Lower leg skin (tissue), 4 donors: Measurements from ENCODE around the gene CAMK2B. TPM values are rescaled to one million over a fixed set of nuclear protein-coding genes. Genes with fewer than 3 reads are reported as not detected.

Experiments used
- DNase-seq, 2 donors: peaks; one replicate each; pipeline ENCODE4 v3.0.0-alpha.2; 2019; ENCODE audit warnings: low spot score in 2 of 2
- H3K4me3 ChIP-seq: fragments of 200-600 bp; sonication (generic); 2 replicates; pipeline ENCODE4 v1.5.1; 2017; ENCODE audit warnings: mild to moderate bottlenecking, low read depth; ENCODE audit not compliant: poor library complexity, severe bottlenecking
- POLR2A ChIP-seq, 2 donors: fragments of 450-650 bp; IDR thresholded peaks; one replicate each; pipeline ENCODE4 v1.6.1; 2016 to 2017; ENCODE audit warnings: antibody characterized with exemption in 2 of 2, mild to moderate bottlenecking in 1 of 2, moderate library complexity in 1 of 2
- WGBS, 2 donors: methylation state at CpG; one replicate each; pipeline ENCODE4 v1.1.5; 2018; 5-methylcytosine and 5-hydroxymethylcytosine counted together
- intact Hi-C: fragments of 100-400 bp; cut with DNase I; formaldehyde crosslinking; loops from one replicate; pipeline ENCODE4 v1.15.0; 2023; ENCODE audit warnings: low total_unique reads
- total RNA-seq, 4 donors: library from RNA; depleted of rRNA; stranded (reverse); fragments of >200 nt; gene quantifications; one replicate each; pipeline ENCODE4 v1.1.0, GENCODE V29; 2016
- TF ChIP-seq, protein P1 (sequence below), 3 donors: fragments of 450-650 bp; IDR thresholded peaks; one replicate each; pipeline ENCODE4 v1.5.1; 2016; ENCODE audit warnings: antibody characterized with exemption in 3 of 3, mild to moderate bottlenecking in 3 of 3, moderate library complexity in 2 of 3

The CAMK2B gene
- total RNA-seq, 4 donors from 2014 or later = 0.04 to 2.6 (median 1.1) TPM

DNA sequence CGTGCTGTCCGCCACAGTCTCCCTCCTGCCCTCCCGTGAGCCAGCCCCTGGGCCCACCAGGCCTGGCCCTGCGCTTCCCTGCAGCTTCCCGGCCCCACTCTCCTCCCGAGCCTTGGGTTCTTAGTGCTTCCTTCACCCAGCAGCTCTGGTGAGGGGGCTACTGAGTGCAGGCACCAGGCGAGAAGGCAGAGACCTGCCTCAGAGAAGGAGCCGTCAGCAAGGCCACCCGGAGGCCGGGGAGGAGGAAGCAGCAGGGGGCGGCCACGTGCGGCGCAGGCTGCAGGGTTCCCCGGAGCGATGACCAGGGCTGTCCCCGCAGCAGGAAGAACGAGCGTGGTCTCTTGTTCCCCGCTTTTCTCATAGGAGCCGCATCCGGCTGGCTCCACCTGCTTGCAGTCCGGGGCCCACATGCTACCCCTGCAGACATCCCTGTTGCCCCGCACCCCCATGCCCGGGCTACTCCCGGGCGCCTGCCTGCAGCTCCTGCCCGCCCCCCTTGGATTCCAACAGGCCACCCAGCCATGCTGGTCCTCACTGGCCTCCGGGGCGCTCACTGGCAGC, 104.1 kb downstream of the CAMK2B start:
- TF ChIP-seq, protein P1, sequence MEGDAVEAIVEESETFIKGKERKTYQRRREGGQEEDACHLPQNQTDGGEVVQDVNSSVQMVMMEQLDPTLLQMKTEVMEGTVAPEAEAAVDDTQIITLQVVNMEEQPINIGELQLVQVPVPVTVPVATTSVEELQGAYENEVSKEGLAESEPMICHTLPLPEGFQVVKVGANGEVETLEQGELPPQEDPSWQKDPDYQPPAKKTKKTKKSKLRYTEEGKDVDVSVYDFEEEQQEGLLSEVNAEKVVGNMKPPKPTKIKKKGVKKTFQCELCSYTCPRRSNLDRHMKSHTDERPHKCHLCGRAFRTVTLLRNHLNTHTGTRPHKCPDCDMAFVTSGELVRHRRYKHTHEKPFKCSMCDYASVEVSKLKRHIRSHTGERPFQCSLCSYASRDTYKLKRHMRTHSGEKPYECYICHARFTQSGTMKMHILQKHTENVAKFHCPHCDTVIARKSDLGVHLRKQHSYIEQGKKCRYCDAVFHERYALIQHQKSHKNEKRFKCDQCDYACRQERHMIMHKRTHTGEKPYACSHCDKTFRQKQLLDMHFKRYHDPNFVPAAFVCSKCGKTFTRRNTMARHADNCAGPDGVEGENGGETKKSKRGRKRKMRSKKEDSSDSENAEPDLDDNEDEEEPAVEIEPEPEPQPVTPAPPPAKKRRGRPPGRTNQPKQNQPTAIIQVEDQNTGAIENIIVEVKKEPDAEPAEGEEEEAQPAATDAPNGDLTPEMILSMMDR (IDR thresholded peaks at IDR 0.05) = no peak
- intact Hi-C loops = no loop called here
- H3K4me3 ChIP-seq = no peak overlapping the region
- 74% methylated on average over 29 to 30 of the region's 30 CpGs for WGBS, 2 donors
- no peak for DNase-seq

DNA sequence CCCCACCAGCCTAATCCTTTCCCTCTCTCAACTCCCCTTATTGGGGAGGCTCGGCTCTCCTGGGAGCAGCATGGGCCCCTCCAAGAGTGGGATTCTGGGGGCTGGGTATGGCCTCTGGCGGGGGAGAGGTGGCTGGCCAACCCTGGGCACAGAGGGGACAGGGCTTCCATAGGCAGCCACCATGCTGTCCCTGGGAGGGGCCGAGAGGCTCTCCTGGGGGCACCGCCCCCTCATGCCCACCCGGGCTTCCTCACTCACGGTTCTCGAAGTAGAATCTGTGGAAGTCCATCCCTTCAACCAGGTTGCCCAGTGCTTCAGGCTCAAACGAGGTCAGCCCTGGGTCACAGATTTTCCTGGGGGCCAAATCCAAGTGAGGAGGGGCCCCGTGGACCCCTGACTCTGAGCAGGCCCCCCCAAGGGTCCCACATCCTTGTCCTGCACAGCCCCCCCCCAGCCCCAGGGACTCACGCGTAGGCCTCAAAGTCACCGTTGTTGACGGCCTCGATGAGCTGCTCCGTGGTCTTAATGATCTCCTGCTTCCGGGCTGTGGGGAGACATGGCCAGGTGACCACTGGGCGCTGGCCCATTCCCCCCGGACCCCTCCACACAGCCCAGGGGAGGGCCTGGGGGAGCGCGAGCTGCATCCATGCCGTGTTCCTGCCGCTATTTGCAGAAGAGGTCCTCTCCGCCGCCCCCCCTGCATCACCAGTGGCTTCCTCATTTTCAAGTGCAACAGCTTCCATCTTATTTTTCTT, 104.9 kb downstream of the CAMK2B start:
- no peak overlapping the region for H3K4me3 ChIP-seq
- TF ChIP-seq, protein P1 (IDR thresholded peaks at IDR 0.05) = no peak
- no peak for TF ChIP-seq POLR2A (IDR thresholded peaks at IDR 0.05)
- DNase-seq = no peak
- 88 to 89% methylated on average over 24 of the region's 24 CpGs for WGBS, 2 donors
- intact Hi-C loops = no loop called here

DNA sequence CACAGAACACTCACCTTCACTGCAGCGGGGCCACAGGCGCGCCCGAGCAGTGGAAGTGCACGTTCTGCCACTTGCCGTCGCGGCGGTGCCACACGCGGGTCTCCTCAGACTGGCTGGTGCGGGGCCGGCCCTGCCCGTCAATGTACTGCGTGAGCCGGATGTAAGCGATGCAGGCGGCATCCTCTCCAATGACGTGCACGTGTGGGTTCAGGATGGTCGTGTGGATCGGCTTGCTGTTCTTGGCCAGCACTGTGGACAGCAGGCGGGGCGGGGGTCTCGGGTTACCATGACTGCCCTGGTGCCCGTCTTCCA, 105.4 kb downstream of the CAMK2B start:
- intact Hi-C loops = no loop called here
- 93 to 98% methylated on average over 26 of the region's 26 CpGs for WGBS, 2 donors
- TF ChIP-seq, protein P1 (IDR thresholded peaks at IDR 0.05) = no peak
- no peak for TF ChIP-seq POLR2A (IDR thresholded peaks at IDR 0.05)
- DNase-seq = peak in 1 of 2 donors; percentile 78
- no peak overlapping the region for H3K4me3 ChIP-seq

DNA sequence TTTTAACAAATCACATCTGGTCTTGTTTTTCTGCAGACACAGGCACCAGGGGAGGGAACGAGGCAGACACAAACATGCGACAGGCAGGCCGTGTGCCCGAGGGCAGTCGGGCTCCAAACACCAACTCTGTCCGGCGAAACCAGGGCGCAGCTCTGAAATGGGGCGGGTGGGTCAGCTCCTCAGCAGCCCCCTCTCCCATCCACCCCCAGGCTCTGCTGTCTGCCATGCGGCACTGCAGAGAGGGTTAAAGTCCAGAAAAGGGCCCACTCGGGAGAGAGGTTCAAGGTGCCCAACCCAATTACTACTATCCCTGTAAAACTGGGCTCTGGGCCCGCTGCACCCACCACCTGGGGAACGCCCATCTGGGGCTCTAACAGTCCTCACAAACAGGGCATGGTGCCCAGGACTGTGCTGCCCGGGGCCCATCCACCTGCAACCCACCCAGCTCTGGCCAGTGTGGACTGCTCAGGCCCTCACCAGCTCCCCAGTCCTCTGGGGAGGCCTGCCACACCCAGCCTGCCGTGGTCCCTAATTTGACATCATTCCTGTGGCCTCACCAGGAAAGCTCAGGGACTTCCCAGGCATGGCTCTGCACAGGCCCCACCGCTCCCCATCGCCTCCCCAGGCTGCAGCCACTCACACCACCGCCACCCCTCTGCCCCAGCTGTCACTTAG, 105.9 kb downstream of the CAMK2B start:
- peak in 1 of 2 donors; percentile 74 for DNase-seq
- 78 to 90% methylated on average over 15 to 18 of the region's 18 CpGs for WGBS, 2 donors
- intact Hi-C loops = no loop called here

DNA sequence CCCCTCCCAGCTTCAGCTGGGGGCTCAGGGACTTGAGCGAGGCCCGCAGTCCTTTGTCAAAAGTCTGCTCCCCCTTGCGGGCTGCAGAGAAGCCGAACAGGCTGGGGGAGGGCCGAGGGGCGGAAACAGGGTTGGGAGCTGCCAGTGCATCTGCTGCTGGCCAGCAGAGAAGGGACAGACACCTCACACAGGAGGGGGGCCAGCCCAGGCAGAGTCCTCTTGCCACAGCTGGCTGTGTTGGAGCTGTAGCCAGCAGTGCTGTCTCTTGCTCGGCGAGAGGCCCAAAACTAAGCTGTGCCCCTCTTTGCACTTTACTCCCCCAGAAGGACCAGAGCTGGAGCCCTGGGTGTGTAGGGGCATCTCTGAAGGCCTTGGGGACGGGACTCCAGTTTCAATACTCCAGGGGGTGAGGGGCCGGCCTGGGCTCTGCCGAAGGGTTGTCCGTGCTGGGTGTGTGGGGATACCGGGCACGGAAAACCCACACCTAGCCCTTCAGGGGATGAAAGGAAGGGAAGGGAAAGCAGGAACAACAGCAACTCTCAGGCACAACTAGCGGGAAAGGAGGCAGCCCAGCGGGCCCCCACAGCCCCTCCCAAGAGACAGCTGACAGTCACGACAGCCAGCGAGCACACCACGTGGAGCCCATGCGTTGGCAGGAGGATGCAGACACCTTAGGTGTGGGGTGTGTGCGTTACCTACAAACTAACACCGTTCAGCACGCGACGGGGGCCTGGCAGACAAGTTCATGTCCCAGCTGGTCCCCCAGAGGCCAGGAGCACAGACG, 106.8 kb downstream of the CAMK2B start:
- intact Hi-C loops = no loop called here
- peak in 1 of 2 donors; percentile 75 for DNase-seq
- TF ChIP-seq, protein P1 (IDR thresholded peaks at IDR 0.05) = no peak
- no peak for TF ChIP-seq POLR2A (IDR thresholded peaks at IDR 0.05)
- no peak overlapping the region for H3K4me3 ChIP-seq
- 79 to 81% methylated on average over 20 to 25 of the region's 26 CpGs for WGBS, 2 donors

More for the DNA sequence above, 105.9 kb downstream of the CAMK2B start:
- H3K4me3 ChIP-seq = no peak overlapping the region
- TF ChIP-seq, protein P1 (IDR thresholded peaks at IDR 0.05) = no peak
- TF ChIP-seq POLR2A (IDR thresholded peaks at IDR 0.05) = no peak
